ENCODE data around the gene ZNF226. TPM values are rescaled to one million over a fixed set of nuclear protein-coding genes. Genes with fewer than 3 reads are reported as not detected.

ZNF226 gene
- total RNA-seq, 4 donors from 2014 or later: 13.4 to 30.4 (median 19.8) TPM

DNA sequence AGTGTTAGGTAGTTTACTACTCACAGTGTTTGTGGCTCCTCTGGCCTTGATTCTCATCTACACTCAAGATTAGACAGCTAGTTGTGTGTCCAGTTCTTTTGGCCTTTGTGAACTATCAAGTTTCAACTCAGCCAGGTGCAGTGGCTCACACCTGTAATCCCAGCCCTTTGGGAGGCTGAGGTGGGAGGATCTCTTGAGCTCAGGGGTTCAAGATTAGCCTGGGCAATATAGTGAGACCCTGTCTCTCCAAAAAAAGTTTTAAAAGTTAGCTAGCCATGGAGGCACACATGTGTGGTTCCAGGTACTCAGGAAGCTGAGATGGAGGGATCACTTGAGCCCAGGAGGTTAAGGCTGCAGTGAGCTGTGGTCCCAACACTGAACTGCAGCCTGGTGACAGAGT lies 16.1 kb downstream of the ZNF226 start:
- intact Hi-C loops (cut with DNase I; ENCODE audit: low total_unique reads): no loop called here
- H3K4me3 ChIP-seq (ENCODE audit: low read depth, poor library complexity, severe bottlenecking): no peak overlapping the region
- DNase-seq (ENCODE audit: low spot score in 2 of 2): no peak
- TF ChIP-seq, protein P1, sequence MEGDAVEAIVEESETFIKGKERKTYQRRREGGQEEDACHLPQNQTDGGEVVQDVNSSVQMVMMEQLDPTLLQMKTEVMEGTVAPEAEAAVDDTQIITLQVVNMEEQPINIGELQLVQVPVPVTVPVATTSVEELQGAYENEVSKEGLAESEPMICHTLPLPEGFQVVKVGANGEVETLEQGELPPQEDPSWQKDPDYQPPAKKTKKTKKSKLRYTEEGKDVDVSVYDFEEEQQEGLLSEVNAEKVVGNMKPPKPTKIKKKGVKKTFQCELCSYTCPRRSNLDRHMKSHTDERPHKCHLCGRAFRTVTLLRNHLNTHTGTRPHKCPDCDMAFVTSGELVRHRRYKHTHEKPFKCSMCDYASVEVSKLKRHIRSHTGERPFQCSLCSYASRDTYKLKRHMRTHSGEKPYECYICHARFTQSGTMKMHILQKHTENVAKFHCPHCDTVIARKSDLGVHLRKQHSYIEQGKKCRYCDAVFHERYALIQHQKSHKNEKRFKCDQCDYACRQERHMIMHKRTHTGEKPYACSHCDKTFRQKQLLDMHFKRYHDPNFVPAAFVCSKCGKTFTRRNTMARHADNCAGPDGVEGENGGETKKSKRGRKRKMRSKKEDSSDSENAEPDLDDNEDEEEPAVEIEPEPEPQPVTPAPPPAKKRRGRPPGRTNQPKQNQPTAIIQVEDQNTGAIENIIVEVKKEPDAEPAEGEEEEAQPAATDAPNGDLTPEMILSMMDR (IDR thresholded peaks at IDR 0.05): no peak
- no peak for TF ChIP-seq POLR2A (IDR thresholded peaks at IDR 0.05)

GRCh38 chr19:44182145-44182544 lies 17.2 kb downstream of the ZNF226 start:
- WGBS, 2 donors: 83 to 89% methylated on average over 10 of the region's 10 CpGs
- no peak overlapping the region for H3K4me3 ChIP-seq (ENCODE audit: low read depth, poor library complexity, severe bottlenecking)
- no peak for TF ChIP-seq POLR2A (IDR thresholded peaks at IDR 0.05)
- TF ChIP-seq, protein P1 (IDR thresholded peaks at IDR 0.05): no peak
- intact Hi-C loops (cut with DNase I; ENCODE audit: low total_unique reads): no loop called here
- no peak for DNase-seq (ENCODE audit: low spot score in 2 of 2)

DNA sequence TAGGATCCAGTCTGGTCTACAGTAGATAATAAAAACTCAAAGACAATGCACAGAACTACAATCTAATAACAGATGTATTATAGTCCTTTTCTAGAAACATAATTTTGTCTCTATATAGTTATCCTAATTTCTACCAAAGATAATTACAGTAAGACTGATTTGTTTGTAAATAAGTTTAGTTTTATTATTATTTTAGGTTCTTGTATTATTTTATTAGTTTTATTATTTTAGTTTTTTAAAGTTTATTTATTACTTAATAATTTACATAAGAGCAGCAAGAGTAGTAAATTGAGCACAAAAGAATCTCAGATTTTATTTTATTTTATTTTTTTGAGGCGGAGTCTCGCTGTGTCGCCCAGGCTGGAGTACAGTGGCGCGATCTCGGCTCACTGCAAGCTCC lies 25.1 kb downstream of the ZNF226 start:
- no peak for TF ChIP-seq POLR2A (IDR thresholded peaks at IDR 0.05)
- TF ChIP-seq, protein P1 (IDR thresholded peaks at IDR 0.05): no peak
- H3K4me3 ChIP-seq (ENCODE audit: low read depth, poor library complexity, severe bottlenecking): no peak overlapping the region
- 96 to 98% methylated on average over 6 of the region's 6 CpGs for WGBS, 2 donors
- DNase-seq (ENCODE audit: low spot score in 2 of 2): no peak
- intact Hi-C loops (cut with DNase I; ENCODE audit: low total_unique reads): no loop called here

DNA sequence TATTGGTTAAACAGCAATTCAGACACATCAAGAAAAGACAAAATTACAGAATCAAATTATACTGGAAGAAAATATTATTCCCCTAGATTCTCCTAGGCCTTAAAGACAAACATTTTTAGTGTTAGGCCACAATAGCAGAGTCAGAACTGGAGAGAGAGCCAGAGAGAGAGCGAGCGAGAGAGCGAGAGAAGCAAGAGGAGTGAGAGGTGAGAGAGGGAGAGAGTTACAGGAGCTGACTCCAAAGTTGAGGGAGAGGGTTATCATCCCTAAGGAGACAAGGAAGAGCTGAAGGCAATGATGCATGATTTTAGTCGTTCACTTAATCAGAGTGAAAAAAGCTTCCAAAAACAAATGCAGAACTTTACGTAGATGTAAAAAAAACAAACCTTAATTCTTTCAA lies 27.2 kb downstream of the ZNF226 start:
- DNase-seq (ENCODE audit: low spot score in 2 of 2): no peak
- intact Hi-C loops (cut with DNase I; ENCODE audit: low total_unique reads): no loop called here
- TF ChIP-seq, protein P1 (IDR thresholded peaks at IDR 0.05): no peak
- no peak for TF ChIP-seq POLR2A (IDR thresholded peaks at IDR 0.05)
- no peak overlapping the region for H3K4me3 ChIP-seq (ENCODE audit: low read depth, poor library complexity, severe bottlenecking)
- WGBS, 2 donors: 78 to 81% methylated on average over 5 of the region's 5 CpGs

DNA sequence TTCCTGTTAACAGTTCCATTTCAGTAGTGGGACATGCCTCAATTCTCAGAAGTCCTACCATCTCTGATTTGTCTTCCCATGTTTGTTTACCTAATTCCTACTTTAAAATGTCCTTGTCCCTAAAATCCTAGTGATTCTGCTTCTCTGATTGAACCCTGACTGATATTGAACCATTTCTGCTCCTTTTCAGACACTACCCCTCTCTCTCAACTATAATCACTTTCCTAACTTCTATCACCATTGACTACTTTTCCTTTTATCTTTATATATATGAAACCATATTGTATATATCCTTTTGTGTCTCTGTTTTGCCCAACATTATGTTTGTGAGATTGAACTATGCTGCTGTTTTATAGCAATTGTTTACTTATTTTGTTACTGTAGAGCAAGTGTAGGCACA lies 31.9 kb downstream of the ZNF226 start:
- no peak overlapping the region for H3K4me3 ChIP-seq (ENCODE audit: low read depth, poor library complexity, severe bottlenecking)
- no peak for DNase-seq (ENCODE audit: low spot score in 2 of 2)
- intact Hi-C loops (cut with DNase I; ENCODE audit: low total_unique reads): no loop called here
- TF ChIP-seq, protein P1 (IDR thresholded peaks at IDR 0.05): no peak
- no peak for TF ChIP-seq POLR2A (IDR thresholded peaks at IDR 0.05)

DNA sequence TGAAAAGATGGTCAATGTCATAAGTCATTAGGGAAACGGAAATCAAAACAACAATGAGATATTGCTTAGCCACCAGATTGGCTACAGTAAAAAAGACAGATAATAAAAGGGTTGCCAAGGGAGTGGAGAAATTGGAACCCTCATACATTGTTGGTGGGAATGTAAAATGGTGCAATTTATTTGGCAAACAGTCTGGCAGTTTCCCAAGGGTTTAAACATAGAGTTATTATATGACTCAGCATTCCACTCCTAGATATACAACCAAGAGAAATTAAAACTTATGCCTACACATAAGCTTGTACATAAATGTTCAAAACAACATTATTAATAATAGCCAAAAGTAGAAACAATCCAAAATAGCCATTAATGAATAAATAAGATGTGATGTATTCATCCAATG lies 37.6 kb downstream of the ZNF226 start:
- DNase-seq (ENCODE audit: low spot score in 2 of 2): no peak
- no peak for TF ChIP-seq POLR2A (IDR thresholded peaks at IDR 0.05)
- TF ChIP-seq, protein P1 (IDR thresholded peaks at IDR 0.05): no peak
- H3K4me3 ChIP-seq (ENCODE audit: low read depth, poor library complexity, severe bottlenecking): no peak overlapping the region
- intact Hi-C loops (cut with DNase I; ENCODE audit: low total_unique reads): no loop called here
- 70 to 94% methylated on average over 1 of the region's 1 CpG for WGBS, 2 donors

All from lower leg skin (tissue), 4 donors.